ENCODE results near the gene COX6A2. TPM values are rescaled to one million over a fixed set of nuclear protein-coding genes. Genes with fewer than 3 reads are reported as not detected.
"Not testable (repeated sequence)": the region's sequence is repeated elsewhere in the genome, so short reads cannot be mapped to it uniquely, and the experiment has no call there.

Gene COX6A2
- total RNA-seq, 1 experiment from 2014 or later = not detected

GRCh38 chr16:31451681-31452351 lies 23.7 kb upstream of the COX6A2 start:
- no peak overlapping the region for H3K4me3 Mint-ChIP-seq
- no peaks in the 10 kb centered on the region for H3K9me3 Mint-ChIP-seq
- H3K4me1 Mint-ChIP-seq = peaks cover 41% of the 10 kb centered on the region
- ChIA-PET CTCF (interaction anchor here (0.6 to 12.2 kb wide), 24 partner anchors 8 to 498 kb away, joined by 3 to 221 read pairs (median 5); partner anchors contain the start of genes AHSP, ARMC5, HSD3B7 and PYCARD), POLR2A (interaction anchor here (0.7 to 0.8 kb wide), 2 partner anchors 257 to 271 kb away, joined by 4 to 5 read pairs; no protein-coding TSS in a partner anchor)
- DNase-seq (ENCODE audit: low spot score) (peak; percentile 61), ATAC-seq (peak; percentile 86)
- peak; percentile 50; the same call in 1 of the 2 replicates for TF ChIP-seq CTCF (IDR thresholded peaks at IDR 0.05)
- TF ChIP-seq TCF7 (CRISPR knock-in tag; IDR thresholded peaks at IDR 0.05; ENCODE audit: low read depth) = no peak
- no peak for TF ChIP-seq NFYB (CRISPR knock-in tag; conservative IDR thresholded peaks at IDR 0.05; ENCODE audit: low read depth)
- 0 out of 2 replicates have a peak, but pooled peaks have one; percentile 41 for TF ChIP-seq ZNF121 (CRISPR knock-in tag; IDR thresholded peaks at IDR 0.05)
- no peak for TF ChIP-seq ETV6 (CRISPR knock-in tag; IDR thresholded peaks at IDR 0.05)
- no peak for TF ChIP-seq MAX (CRISPR knock-in tag; IDR thresholded peaks at IDR 0.05)
- TF ChIP-seq ZNF425 (CRISPR knock-in tag; conservative IDR thresholded peaks at IDR 0.05) = no peak
- H3K36me3 Mint-ChIP-seq = no peaks in the 10 kb centered on the region
- no peaks in the 10 kb centered on the region for H3K27me3 Mint-ChIP-seq (ENCODE audit: low read depth)
- H3K27ac Mint-ChIP-seq = 0 out of 2 replicates have a peak overlapping the region, but pooled peaks have one; percentile 51

- CTCF ChIA-PET = interaction anchor here (0.6 to 12.2 kb wide), 22 partner anchors 8 to 498 kb away, joined by 3 to 221 read pairs (median 5); partner anchors contain the start of genes AHSP, ARMC5, HSD3B7 and PYCARD
These were observed 23.0 kb upstream of the COX6A2 start for GRCh38 chr16:31451201-31451600.

GRCh38 chr16:31445931-31446330 lies 17.8 kb upstream of the COX6A2 start:
- DNase-seq (ENCODE audit: low spot score); H3K4me3 Mint-ChIP-seq; H3K27me3 Mint-ChIP-seq (ENCODE audit: low read depth); H3K9me3 Mint-ChIP-seq; H3K4me1 Mint-ChIP-seq; H3K36me3 Mint-ChIP-seq; H3K27ac Mint-ChIP-seq; ATAC-seq: not testable (repeated sequence)
- ChIA-PET CTCF (interaction anchor here (0.8 kb wide), 1 partner anchor 14 kb away, joined by 3 read pairs; the partner anchor contains the start of gene ARMC5), POLR2A (interaction anchor here (0.7 kb wide), 1 partner anchor 403 kb away, joined by 3 read pairs; no protein-coding TSS in a partner anchor)

More at GRCh38 chr16:31451201-31451600, 23.0 kb upstream of the COX6A2 start:
- DNase-seq (ENCODE audit: low spot score) (no peak), ATAC-seq (no peak)
- no peaks in the 10 kb centered on the region for H3K36me3 Mint-ChIP-seq
- H3K27ac Mint-ChIP-seq = no peak overlapping the region
- no peaks in the 10 kb centered on the region for H3K27me3 Mint-ChIP-seq (ENCODE audit: low read depth)
- H3K4me1 Mint-ChIP-seq = peaks cover 41% of the 10 kb centered on the region
- 0 out of 2 replicates have a peak, but pooled peaks have one; percentile 40 for TF ChIP-seq HMGXB4 (CRISPR knock-in tag; IDR thresholded peaks at IDR 0.05)
- no peak for TF ChIP-seq HMGA2 (CRISPR knock-in tag; IDR thresholded peaks at IDR 0.05)
- H3K9me3 Mint-ChIP-seq = no peaks in the 10 kb centered on the region
- no peak overlapping the region for H3K4me3 Mint-ChIP-seq
- POLR2A ChIA-PET = interaction anchor here (0.8 kb wide), 1 partner anchor 271 kb away, joined by 5 read pairs; no protein-coding TSS in a partner anchor

GRCh38 chr16:31441956-31442355 lies 13.8 kb upstream of the COX6A2 start:
- Mint-ChIP-seq H3K27me3 (ENCODE audit: low read depth) (peaks cover 5% of the 10 kb centered on the region), H3K9me3 (no peaks in the 10 kb centered on the region)
- TF ChIP-seq NFE2L1 (CRISPR knock-in tag; IDR thresholded peaks at IDR 0.05) (no peak), TEAD1 (CRISPR knock-in tag; IDR thresholded peaks at IDR 0.05) (no peak), IRF2 (CRISPR knock-in tag; IDR thresholded peaks at IDR 0.05; ENCODE audit: borderline replicate concordance, low read depth) (no peak), FOXK1 (CRISPR knock-in tag; IDR thresholded peaks at IDR 0.05) (no peak), ARID4B (CRISPR knock-in tag; IDR thresholded peaks at IDR 0.05; ENCODE audit: borderline replicate concordance) (no peak)

More at GRCh38 chr16:31441956-31442355, 13.8 kb upstream of the COX6A2 start:
- POLR2A ChIA-PET = interaction anchor here (1.0 to 1.3 kb wide), 2 partner anchors 15 to 17 kb away, joined by 3 to 6 read pairs; partner anchors contain the start of gene ARMC5
- no peak overlapping the region for H3K27ac Mint-ChIP-seq
- no peak for DNase-seq (ENCODE audit: low spot score)
- H3K4me3 Mint-ChIP-seq = peak overlapping the region; percentile 79
- H3K36me3 Mint-ChIP-seq = no peaks in the 10 kb centered on the region
- CTCF ChIA-PET = interaction anchor here (0.6 to 2.5 kb wide), 16 partner anchors 10 to 1668 kb away, joined by 3 to 20 read pairs (median 6); partner anchors contain the start of genes HSD3B7, KAT8, PYCARD and PYDC1
- H3K4me1 Mint-ChIP-seq = no peaks in the 10 kb centered on the region; the same call in 1 of the 2 replicates
- ATAC-seq = no peak
